ENCODE results near the gene VPS45. TPM values are rescaled to one million over a fixed set of nuclear protein-coding genes. Genes with fewer than 3 reads are reported as not detected.

VPS45 gene
- total RNA-seq, 1 experiment from 2014 or later = 51.3 TPM

DNA sequence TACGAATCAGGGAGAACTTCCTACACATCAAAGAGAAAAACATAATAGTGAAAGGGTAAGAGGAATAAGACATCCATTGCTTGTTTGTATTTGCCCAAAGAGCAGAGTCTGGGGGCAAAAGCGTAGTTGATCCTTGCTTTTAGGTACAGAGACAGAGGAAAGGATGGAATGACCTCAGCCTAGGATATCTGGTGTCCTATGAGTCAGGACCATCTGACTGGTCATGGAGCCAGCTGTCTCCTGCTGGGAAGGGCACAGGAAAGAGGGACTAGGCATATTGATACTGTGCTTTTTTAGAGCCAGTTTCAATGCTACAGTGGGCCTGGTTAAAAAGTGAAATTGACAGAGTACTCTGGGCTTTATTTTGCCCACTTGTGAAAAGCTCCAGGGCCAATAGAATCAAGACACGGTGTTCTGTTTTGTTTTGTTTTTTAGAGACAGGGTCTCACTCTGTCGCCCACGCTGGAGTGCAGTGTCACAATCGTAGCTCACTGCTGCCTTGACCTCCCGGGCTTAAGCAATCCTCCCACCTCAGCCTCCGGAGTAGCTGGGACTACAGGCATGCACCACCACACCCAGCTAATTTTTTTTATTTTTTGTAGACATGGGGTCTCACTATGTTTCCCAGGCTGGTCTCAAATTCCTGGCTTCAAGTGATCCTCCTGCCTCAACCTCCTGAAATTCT is 85.3 kb downstream of the VPS45 start:
- H3K4me3 ChIP-seq (ENCODE audit: low read depth, low read length, poor library complexity, severe bottlenecking) = no peak overlapping the region
- TF ChIP-seq, protein P1, sequence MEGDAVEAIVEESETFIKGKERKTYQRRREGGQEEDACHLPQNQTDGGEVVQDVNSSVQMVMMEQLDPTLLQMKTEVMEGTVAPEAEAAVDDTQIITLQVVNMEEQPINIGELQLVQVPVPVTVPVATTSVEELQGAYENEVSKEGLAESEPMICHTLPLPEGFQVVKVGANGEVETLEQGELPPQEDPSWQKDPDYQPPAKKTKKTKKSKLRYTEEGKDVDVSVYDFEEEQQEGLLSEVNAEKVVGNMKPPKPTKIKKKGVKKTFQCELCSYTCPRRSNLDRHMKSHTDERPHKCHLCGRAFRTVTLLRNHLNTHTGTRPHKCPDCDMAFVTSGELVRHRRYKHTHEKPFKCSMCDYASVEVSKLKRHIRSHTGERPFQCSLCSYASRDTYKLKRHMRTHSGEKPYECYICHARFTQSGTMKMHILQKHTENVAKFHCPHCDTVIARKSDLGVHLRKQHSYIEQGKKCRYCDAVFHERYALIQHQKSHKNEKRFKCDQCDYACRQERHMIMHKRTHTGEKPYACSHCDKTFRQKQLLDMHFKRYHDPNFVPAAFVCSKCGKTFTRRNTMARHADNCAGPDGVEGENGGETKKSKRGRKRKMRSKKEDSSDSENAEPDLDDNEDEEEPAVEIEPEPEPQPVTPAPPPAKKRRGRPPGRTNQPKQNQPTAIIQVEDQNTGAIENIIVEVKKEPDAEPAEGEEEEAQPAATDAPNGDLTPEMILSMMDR (conservative IDR thresholded peaks at IDR 0.05; ENCODE audit: low read depth, low read length) = no peak
- TF ChIP-seq EZH2 (IDR thresholded peaks at IDR 0.05; ENCODE audit: borderline replicate concordance, low read depth, low read length, poor library complexity, severe bottlenecking) = no peak
- intact Hi-C loops (cut with micrococcal nuclease; ENCODE audit: unreplicated experiment) = no loop called here
- POLR2A ChIA-PET (ENCODE audit: low non-redundant PET) = interaction anchor here (0.7 kb wide), 1 partner anchor 71 kb away, joined by 5 read pairs; no protein-coding TSS in a partner anchor
- H3K27me3 ChIP-seq (replicated peaks; ENCODE audit: insufficient read depth, low read depth, low read length, poor library complexity) = no peaks in the 10 kb centered on the region
- DNase-seq (ENCODE audit: low spot score) = no peak
- no peaks in the 10 kb centered on the region for H3K9me3 ChIP-seq (ENCODE audit: low read depth, low read length, poor library complexity, severe bottlenecking)
- H3K4me1 ChIP-seq (ENCODE audit: insufficient read depth, low read length, poor library complexity, severe bottlenecking) = peaks cover 23% of the 10 kb centered on the region
- no peak overlapping the region for H3K27ac ChIP-seq (ENCODE audit: low read depth, low read length, poor library complexity, severe bottlenecking)
- BruUV-seq (replicated peaks) = no TSS peak
- peaks cover 61% of the 10 kb centered on the region for H3K36me3 ChIP-seq (ENCODE audit: insufficient read depth, low read length, poor library complexity, severe bottlenecking)
- CTCF ChIA-PET = no interaction called here

DNA sequence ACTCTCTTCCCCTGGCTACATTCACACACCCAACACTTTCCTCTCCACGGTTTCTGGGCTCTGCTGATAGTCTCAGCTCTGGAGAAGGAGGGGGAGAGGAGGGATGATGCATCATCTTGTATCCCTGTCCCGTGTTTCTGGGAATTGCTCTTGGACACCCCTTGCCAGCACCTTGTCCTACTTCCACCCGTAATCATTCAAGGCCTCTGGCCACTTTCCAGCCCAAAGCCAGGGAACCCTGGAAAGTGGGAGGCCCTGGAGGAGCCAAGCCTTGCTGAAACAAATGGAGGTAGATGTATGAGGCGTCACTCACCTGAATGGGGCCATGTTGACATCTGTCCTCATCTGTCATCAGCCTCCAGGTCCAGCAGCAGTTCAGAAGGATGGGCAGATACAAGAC is 86.6 kb downstream of the VPS45 start:
- H3K4me3 ChIP-seq (ENCODE audit: low read depth, low read length, poor library complexity, severe bottlenecking) = no peak overlapping the region
- peaks cover 69% of the 10 kb centered on the region for H3K36me3 ChIP-seq (ENCODE audit: insufficient read depth, low read length, poor library complexity, severe bottlenecking)
- no peak for DNase-seq (ENCODE audit: low spot score)
- POLR2A ChIA-PET (ENCODE audit: low non-redundant PET) = no interaction called here
- TF ChIP-seq EZH2 (IDR thresholded peaks at IDR 0.05; ENCODE audit: borderline replicate concordance, low read depth, low read length, poor library complexity, severe bottlenecking) = no peak
- TF ChIP-seq, protein P1 (conservative IDR thresholded peaks at IDR 0.05; ENCODE audit: low read depth, low read length) = no peak
- H3K9me3 ChIP-seq (ENCODE audit: low read depth, low read length, poor library complexity, severe bottlenecking) = no peaks in the 10 kb centered on the region
- H3K27me3 ChIP-seq (replicated peaks; ENCODE audit: insufficient read depth, low read depth, low read length, poor library complexity) = no peaks in the 10 kb centered on the region
- CTCF ChIA-PET = no interaction called here
- BruUV-seq (replicated peaks) = no TSS peak
- H3K4me1 ChIP-seq (ENCODE audit: insufficient read depth, low read length, poor library complexity, severe bottlenecking) = peaks cover 12% of the 10 kb centered on the region
- peak overlapping the region; percentile 17 for H3K27ac ChIP-seq (ENCODE audit: low read depth, low read length, poor library complexity, severe bottlenecking)
- intact Hi-C loops (cut with micrococcal nuclease; ENCODE audit: unreplicated experiment) = no loop called here

DNA sequence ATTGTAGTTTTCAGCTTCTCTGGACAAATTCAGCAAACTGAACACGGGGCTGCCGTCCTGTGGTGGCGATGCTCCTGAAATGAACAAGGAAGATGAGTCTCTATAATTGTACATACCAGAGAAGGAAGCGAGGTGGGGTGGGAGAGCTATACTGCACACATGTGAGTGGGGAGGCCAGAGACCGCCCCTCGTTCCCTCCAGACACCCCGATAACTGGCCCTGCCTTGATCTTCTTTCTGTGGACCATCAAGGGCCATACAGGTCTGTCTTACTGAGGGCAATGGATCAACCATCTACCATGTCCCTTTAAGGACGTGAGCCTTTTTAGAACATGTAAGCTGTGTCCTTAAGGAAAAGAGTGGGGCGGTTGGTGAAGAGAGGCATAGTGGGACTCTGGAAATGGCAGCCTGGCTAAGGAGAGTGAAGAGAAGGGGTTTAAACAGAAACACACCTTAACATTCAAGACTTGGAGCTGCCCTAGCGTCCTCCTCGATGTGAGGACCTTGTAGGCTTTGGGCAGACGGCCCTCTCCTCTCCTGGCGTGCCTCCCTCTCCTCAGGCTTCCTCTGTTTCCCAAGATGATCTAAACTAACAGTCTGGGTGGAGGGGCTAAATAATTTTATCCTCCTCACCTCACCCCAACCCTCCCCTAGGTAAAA is 88.0 kb downstream of the VPS45 start:
- Histone ChIP-seq H3K4me3 (ENCODE audit: low read depth, low read length, poor library complexity, severe bottlenecking) (no peak overlapping the region), H3K27ac (ENCODE audit: low read depth, low read length, poor library complexity, severe bottlenecking) (no peak overlapping the region), H3K36me3 (ENCODE audit: insufficient read depth, low read length, poor library complexity, severe bottlenecking) (peaks cover 78% of the 10 kb centered on the region), H3K27me3 (replicated peaks; ENCODE audit: insufficient read depth, low read depth, low read length, poor library complexity) (no peaks in the 10 kb centered on the region), H3K9me3 (ENCODE audit: low read depth, low read length, poor library complexity, severe bottlenecking) (no peaks in the 10 kb centered on the region), H3K4me1 (ENCODE audit: insufficient read depth, low read length, poor library complexity, severe bottlenecking) (peaks cover 10% of the 10 kb centered on the region)
- POLR2A ChIA-PET (ENCODE audit: low non-redundant PET) = interaction anchor here (0.6 kb wide), 1 partner anchor 33 kb away, joined by 3 read pairs; no protein-coding TSS in a partner anchor
- no peak for TF ChIP-seq EZH2 (IDR thresholded peaks at IDR 0.05; ENCODE audit: borderline replicate concordance, low read depth, low read length, poor library complexity, severe bottlenecking)
- TF ChIP-seq, protein P1 (conservative IDR thresholded peaks at IDR 0.05; ENCODE audit: low read depth, low read length) = no peak
- BruUV-seq (replicated peaks) = no TSS peak
- intact Hi-C loops (cut with micrococcal nuclease; ENCODE audit: unreplicated experiment) = no loop called here
- CTCF ChIA-PET = no interaction called here
- no peak for DNase-seq (ENCODE audit: low spot score)
